Small intestine (tissue), 7 donors: ENCODE results near the gene LSM11. TPM values are rescaled to one million over a fixed set of nuclear protein-coding genes. Genes with fewer than 3 reads are reported as not detected.

Experiments
- DNase-seq, 2 donors: peaks; one replicate each; pipeline versions ENCODE4 v3.0.0 to v3.0.0-alpha.2; 2013
- FAIRE-seq: peaks from 2 replicates; lab custom pipeline; 2012; peaks lifted over from hg19 to GRCh38; lab: Jason Lieb, UNC
- H3K27ac ChIP-seq, 3 donors: one replicate each; pipeline ENCODE4 v1.5.1; 2013; ENCODE audit warnings: low read length in 2 of 3, mild to moderate bottlenecking in 2 of 3, control low read depth in 1 of 3, inconsistent platforms in 1 of 3, low read depth in 1 of 3, moderate library complexity in 1 of 3
- H3K27me3 ChIP-seq, 3 donors: one replicate each; pipeline ENCODE4 v1.6.1; 2013; ENCODE audit warnings: low read length in 3 of 3, inconsistent platforms in 1 of 3; ENCODE audit not compliant: control insufficient read depth in 3 of 3, insufficient read depth in 3 of 3
- H3K36me3 ChIP-seq, 3 donors: one replicate each; pipeline ENCODE4 v1.6.1; 2013; ENCODE audit warnings: low read length in 3 of 3, inconsistent platforms in 1 of 3, low read depth in 1 of 3, mild to moderate bottlenecking in 1 of 3, moderate library complexity in 1 of 3; ENCODE audit not compliant: control insufficient read depth in 3 of 3, insufficient read depth in 2 of 3
- H3K4me1 ChIP-seq, 3 donors: one replicate each; pipeline ENCODE4 v1.6.1; 2013; ENCODE audit warnings: low read length in 2 of 3, inconsistent platforms in 1 of 3, low read depth in 1 of 3, mild to moderate bottlenecking in 1 of 3, moderate library complexity in 1 of 3; ENCODE audit not compliant: control insufficient read depth in 3 of 3, insufficient read depth in 2 of 3
- H3K4me3 ChIP-seq, 3 donors: one replicate each; pipeline ENCODE4 v1.5.1; 2013; ENCODE audit warnings: low read length in 3 of 3, control low read depth in 1 of 3, inconsistent platforms in 1 of 3, low read depth in 1 of 3, mild to moderate bottlenecking in 1 of 3, moderate library complexity in 1 of 3
- H3K9me3 ChIP-seq, 2 donors: one replicate each; pipeline ENCODE4 v1.6.1; 2013; ENCODE audit warnings: low read depth in 1 of 2, low read length in 1 of 2; ENCODE audit not compliant: control insufficient read depth in 2 of 2, insufficient read depth in 1 of 2
- WGBS, 3 donors: extraction: QIAGEN DNeasy Blood & Tissue Kit; methylation state at CpG; one replicate each; pipeline ENCODE4 v1.1.7; 2013; 5-methylcytosine and 5-hydroxymethylcytosine counted together
- polyA plus RNA-seq, 4 donors: library from polyadenylated mRNA; stranded (reverse) in 3 of 4; unstranded in 1 of 4; fragments of 200-250 nt in 3 of 4; fragments of 120-200 nt in 1 of 4; gene quantifications; one replicate each; pipeline versions ENCODE4 v1.2.1 to v1.2.3, GENCODE V29; 2013
- donor health status: healthy with polysubstance abuse.
- donor health status: control.
- donor health status: control.
- donor health status: Bipolar disorder and iron deficiency.
- donor health status: healthy.

The LSM11 gene
- polyA plus RNA-seq, 4 donors, result 1.4 to 7.5 (median 2.1) TPM

- H3K9me3 ChIP-seq, result peaks cover 0 to 7% of the 10 kb centered on the region in 2 donors
- no peaks in the 10 kb centered on the region for H3K4me1 ChIP-seq
- no peak overlapping the region for H3K4me3 ChIP-seq
- WGBS, 3 donors, result 78 to 94% (median 89%) methylated on average over 1 of the region's 1 CpG
- H3K27ac ChIP-seq, result no peak overlapping the region
- DNase-seq (no peak), FAIRE-seq (no peak)
- no peaks in the 10 kb centered on the region for H3K36me3 ChIP-seq
- no peaks in the 10 kb centered on the region for H3K27me3 ChIP-seq
These were observed 23.4 kb downstream of the LSM11 start for GRCh38 chr5:157766902-157767301.

DNA sequence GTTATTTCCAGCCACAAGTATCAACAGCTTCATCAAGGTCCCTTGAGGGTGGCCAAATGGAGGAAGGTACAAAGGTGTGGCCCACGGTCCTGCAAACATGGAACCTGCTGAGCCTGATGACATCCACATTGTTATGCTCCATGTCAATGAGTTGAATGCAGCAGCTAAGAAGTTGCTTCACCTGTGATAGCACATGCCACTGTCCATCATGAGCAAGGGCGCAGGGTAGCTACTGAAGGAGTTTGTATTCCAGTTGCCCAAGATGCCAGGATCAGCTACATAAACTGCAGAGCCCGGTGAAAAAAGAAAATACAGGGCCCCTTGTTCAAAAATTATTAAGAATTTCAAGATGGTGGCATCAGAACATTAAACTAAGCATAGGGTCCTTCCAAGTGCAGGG is 24.2 kb downstream of the LSM11 start:
- DNase-seq (no peak), FAIRE-seq (no peak)
- no peaks in the 10 kb centered on the region for H3K36me3 ChIP-seq
- H3K9me3 ChIP-seq, result peaks cover 0 to 7% of the 10 kb centered on the region in 2 donors
- no peaks in the 10 kb centered on the region for H3K4me1 ChIP-seq
- H3K27ac ChIP-seq, result no peak overlapping the region
- 74 to 95% (median 75%) methylated on average over 3 of the region's 3 CpGs for WGBS, 3 donors
- H3K27me3 ChIP-seq, result no peaks in the 10 kb centered on the region
- no peak overlapping the region for H3K4me3 ChIP-seq

DNA sequence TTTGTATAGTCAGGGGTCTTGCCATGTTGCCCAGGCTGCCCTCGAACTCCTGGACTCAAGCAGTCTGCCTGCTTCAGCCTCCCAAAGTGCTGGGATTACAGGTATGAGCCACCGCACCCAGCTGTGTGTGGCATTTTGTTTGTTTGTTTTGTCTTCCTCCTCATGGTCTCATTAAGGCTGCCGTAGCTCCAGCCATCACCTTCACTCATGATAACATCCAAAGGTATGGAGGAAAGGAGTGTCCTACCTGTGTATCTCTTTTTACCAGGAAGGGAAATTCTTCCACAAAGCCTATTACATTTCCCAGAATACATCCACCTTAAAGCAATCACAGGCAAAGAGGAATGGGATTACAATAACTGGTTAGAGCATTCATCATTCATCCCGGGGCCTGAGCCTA is 27.2 kb downstream of the LSM11 start:
- H3K4me3 ChIP-seq, result no peak overlapping the region
- WGBS, 3 donors, result 91 to 95% (median 92%) methylated on average over 4 of the region's 4 CpGs
- H3K27me3 ChIP-seq, result no peaks in the 10 kb centered on the region
- H3K4me1 ChIP-seq, result no peaks in the 10 kb centered on the region
- DNase-seq (no peak), FAIRE-seq (no peak)
- H3K9me3 ChIP-seq, result peaks cover 0 to 7% of the 10 kb centered on the region in 2 donors
- H3K36me3 ChIP-seq, result no peaks in the 10 kb centered on the region
- H3K27ac ChIP-seq, result no peak overlapping the region

DNA sequence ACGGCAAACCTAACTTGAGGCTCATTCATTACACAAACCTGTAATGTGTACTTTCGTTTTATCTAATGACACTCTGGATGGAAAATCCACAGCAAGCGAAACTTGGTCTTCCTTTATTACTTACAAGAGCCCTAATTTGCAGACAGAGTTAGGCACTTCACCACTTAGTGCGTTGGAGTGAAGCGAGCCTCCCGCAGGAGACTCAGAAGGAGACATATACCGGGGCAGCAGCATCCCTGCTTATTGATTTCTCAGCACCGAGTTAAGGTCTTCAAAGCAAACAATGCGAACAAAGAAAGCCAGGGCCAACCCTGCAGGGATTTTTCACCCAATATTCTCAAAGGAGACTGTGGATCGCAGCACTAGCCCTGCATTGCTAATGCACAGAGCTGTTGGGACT is 28.6 kb downstream of the LSM11 start:
- DNase-seq, result no peak
- 56 to 66% (median 60%) methylated on average over 10 of the region's 10 CpGs for WGBS, 3 donors
- Histone ChIP-seq H3K36me3 (no peaks in the 10 kb centered on the region), H3K27me3 (no peaks in the 10 kb centered on the region), H3K27ac (no peak overlapping the region), H3K9me3 (peaks cover 0 to 7% of the 10 kb centered on the region in 2 donors), H3K4me1 (no peaks in the 10 kb centered on the region), H3K4me3 (no peak overlapping the region)
- FAIRE-seq, result no peak

DNA sequence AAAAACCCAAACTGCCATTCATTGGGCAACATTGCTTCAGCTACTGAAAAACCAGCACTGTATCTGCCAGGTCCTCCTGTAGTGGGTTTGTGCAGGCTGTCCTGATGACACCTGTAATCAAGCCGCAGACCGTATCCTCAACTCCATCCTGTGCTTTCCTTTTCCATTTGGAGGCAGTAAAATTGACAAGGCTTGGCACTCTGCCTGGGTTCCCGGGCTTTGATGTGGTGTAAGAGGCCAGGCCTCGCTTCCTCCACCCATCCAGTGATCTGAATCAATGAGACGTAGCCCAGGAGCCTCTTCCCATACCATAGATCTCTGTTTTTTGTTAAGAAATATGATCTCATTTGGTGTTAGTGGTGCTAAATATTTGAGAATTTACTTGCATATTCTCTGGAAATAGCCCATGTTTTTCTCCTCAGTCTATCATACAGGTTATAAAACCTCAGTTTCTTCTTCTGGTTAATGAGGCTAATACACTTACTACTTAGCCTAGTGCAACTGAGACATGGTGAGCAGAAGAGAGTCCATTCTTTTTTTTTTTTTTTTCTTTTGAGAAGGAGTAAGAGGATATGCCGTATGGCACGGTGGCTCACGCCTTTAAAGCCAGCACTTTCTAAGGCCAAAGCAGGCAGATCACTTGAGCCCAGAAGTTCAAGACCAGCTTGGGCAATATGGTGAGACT is 34.8 kb downstream of the LSM11 start:
- H3K27me3 ChIP-seq, result no peaks in the 10 kb centered on the region
- WGBS, 3 donors, result 39 to 62% (median 53%) methylated on average over 8 of the region's 8 CpGs
- no peak overlapping the region for H3K27ac ChIP-seq
- H3K4me1 ChIP-seq, result no peaks in the 10 kb centered on the region
- H3K4me3 ChIP-seq, result no peak overlapping the region
- no peaks in the 10 kb centered on the region for H3K36me3 ChIP-seq
- DNase-seq (peak in 1 of 2 donors; percentile 69), FAIRE-seq (no peak)
- H3K9me3 ChIP-seq, result no peaks in the 10 kb centered on the region

- FAIRE-seq (no peak), DNase-seq (no peak)
- Histone ChIP-seq H3K27ac (no peak overlapping the region), H3K27me3 (no peaks in the 10 kb centered on the region), H3K4me1 (no peaks in the 10 kb centered on the region), H3K9me3 (no peaks in the 10 kb centered on the region), H3K4me3 (no peak overlapping the region), H3K36me3 (peaks cover 0 to 5% (median 0%) of the 10 kb centered on the region in 3 donors)
- 78 to 85% (median 84%) methylated on average over 6 of the region's 6 CpGs for WGBS, 3 donors
These were observed 35.7 kb downstream of the LSM11 start for GRCh38 chr5:157779221-157779620.

- no peak overlapping the region for H3K4me3 ChIP-seq
- no peaks in the 10 kb centered on the region for H3K27me3 ChIP-seq
- H3K4me1 ChIP-seq, result no peaks in the 10 kb centered on the region
- WGBS, 3 donors, result 91 to 96% (median 94%) methylated on average over 3 of the region's 3 CpGs
- no peak overlapping the region for H3K27ac ChIP-seq
- FAIRE-seq (no peak), DNase-seq (no peak)
- peaks cover 0 to 18% (median 16%) of the 10 kb centered on the region in 3 donors for H3K36me3 ChIP-seq
- H3K9me3 ChIP-seq, result no peaks in the 10 kb centered on the region
These were observed 42.3 kb downstream of the LSM11 start for GRCh38 chr5:157785801-157786200.

GRCh38 chr5:157793301-157793700 is 49.8 kb downstream of the LSM11 start:
- no peaks in the 10 kb centered on the region for H3K27me3 ChIP-seq
- WGBS, 3 donors, result 56 to 64% (median 62%) methylated on average over 4 of the region's 4 CpGs
- H3K4me1 ChIP-seq, result no peaks in the 10 kb centered on the region
- no peak overlapping the region for H3K4me3 ChIP-seq
- H3K9me3 ChIP-seq, result no peaks in the 10 kb centered on the region
- FAIRE-seq, result no peak
- no peak overlapping the region for H3K27ac ChIP-seq
- peaks cover 2 to 25% (median 13%) of the 10 kb centered on the region in 3 donors for H3K36me3 ChIP-seq
- no peak for DNase-seq

GRCh38 chr5:157799578-157799977 is 56.1 kb downstream of the LSM11 start:
- DNase-seq, result no peak
- Histone ChIP-seq H3K27ac (no peak overlapping the region), H3K9me3 (no peaks in the 10 kb centered on the region), H3K27me3 (no peaks in the 10 kb centered on the region), H3K4me1 (no peaks in the 10 kb centered on the region), H3K4me3 (no peak overlapping the region), H3K36me3 (peaks cover 2 to 21% (median 5%) of the 10 kb centered on the region in 3 donors)
- WGBS, 3 donors, result 90 to 97% (median 95%) methylated on average over 1 of the region's 1 CpG
- no peak for FAIRE-seq
